KMS-11 (cell line): Measurements from ENCODE around the gene CPLANE2.

Source experiments
- H2AFZ ChIP-seq: fragments of 200-600 bp; sonication (generic); 2 replicates; pipeline ENCODE4 v1.6.1; 2016; ENCODE audit warnings: antibody characterized with exemption, mixed run types, low read depth
- H3K27ac ChIP-seq: fragments of 200-600 bp; sonication (generic); 2 replicates; pipeline ENCODE4 v1.6.1; 2016; ENCODE audit warnings: mild to moderate bottlenecking, mixed run types
- H3K27me3 ChIP-seq: fragments of 200-600 bp; sonication (generic); 2 replicates; pipeline ENCODE4 v1.6.1; 2017; ENCODE audit warnings: mild to moderate bottlenecking, low read depth, mixed run types, moderate library complexity; ENCODE audit not compliant: insufficient read depth
- H3K36me3 ChIP-seq: fragments of 200-600 bp; sonication (generic); 2 replicates; pipeline ENCODE4 v1.6.1; 2017; ENCODE audit warnings: mild to moderate bottlenecking, mixed run types; ENCODE audit not compliant: insufficient read depth
- H3K4me1 ChIP-seq: fragments of 200-600 bp; sonication (generic); 2 replicates; pipeline ENCODE4 v1.6.1; 2016; ENCODE audit warnings: mild to moderate bottlenecking, low read depth, mixed run types; ENCODE audit not compliant: poor library complexity, severe bottlenecking
- H3K4me2 ChIP-seq: fragments of 200-600 bp; sonication (generic); 2 replicates; pipeline ENCODE4 v1.7.0; 2016; ENCODE audit warnings: mild to moderate bottlenecking, mixed run types
- H3K4me3 ChIP-seq: fragments of 200-600 bp; sonication (generic); IDR thresholded peaks from 2 replicates; pipeline ENCODE4 v1.6.1; 2017; ENCODE audit warnings: low read depth, low read length, mixed read lengths; ENCODE audit not compliant: insufficient read depth
- H3K79me2 ChIP-seq: fragments of 200-600 bp; sonication (generic); 2 replicates; pipeline ENCODE4 v1.6.1; 2016; ENCODE audit warnings: low read depth, mixed run types; ENCODE audit not compliant: insufficient read depth
- H3K9ac ChIP-seq: fragments of 200-600 bp; sonication (generic); 2 replicates; pipeline ENCODE4 v1.6.1; 2016; ENCODE audit warnings: mild to moderate bottlenecking, mixed run types
- H4K20me1 ChIP-seq: fragments of 200-600 bp; sonication (generic); 2 replicates; pipeline ENCODE4 v1.6.1; 2016; ENCODE audit warnings: mild to moderate bottlenecking, mixed run types; ENCODE audit not compliant: insufficient read depth
- CTCF ChIP-seq: fragments of 200-600 bp; sonication (generic); conservative IDR thresholded peaks from 2 replicates; pipeline ENCODE4 v1.6.1; 2017; ENCODE audit warnings: low read depth, mild to moderate bottlenecking, antibody characterized with exemption, low read length, moderate library complexity, mixed read lengths

The CPLANE2 gene

GRCh38 chr1:16235347-16235746, 1.6 kb downstream of the CPLANE2 start:
- Histone ChIP-seq H2AFZ (no peak overlapping the region), H3K36me3 (no peaks in the 10 kb centered on the region), H3K9ac (no peak overlapping the region), H3K4me3 (no peak overlapping the region), H3K79me2 (no peaks in the 10 kb centered on the region), H3K27ac (no peak overlapping the region), H3K4me2 (peak overlapping the region; percentile 55; the same call in 1 of the 2 replicates), H4K20me1 (no peaks in the 10 kb centered on the region), H3K4me1 (peaks cover 21% of the 10 kb centered on the region), H3K27me3 (no peaks in the 10 kb centered on the region)
- no peak for TF ChIP-seq CTCF

- peaks cover 21% of the 10 kb centered on the region for H3K4me1 ChIP-seq
- no peaks in the 10 kb centered on the region for H3K27me3 ChIP-seq
- H3K36me3 ChIP-seq: no peaks in the 10 kb centered on the region
- no peaks in the 10 kb centered on the region for H4K20me1 ChIP-seq
- no peak overlapping the region for H3K4me3 ChIP-seq
- no peak overlapping the region for H3K27ac ChIP-seq
- no peak overlapping the region for H3K9ac ChIP-seq
- no peak for TF ChIP-seq CTCF
- H3K79me2 ChIP-seq: no peaks in the 10 kb centered on the region
- no peak overlapping the region for H2AFZ ChIP-seq
- H3K4me2 ChIP-seq: no peak overlapping the region
These were observed 3.6 kb downstream of the CPLANE2 start for GRCh38 chr1:16233431-16233830.

DNA sequence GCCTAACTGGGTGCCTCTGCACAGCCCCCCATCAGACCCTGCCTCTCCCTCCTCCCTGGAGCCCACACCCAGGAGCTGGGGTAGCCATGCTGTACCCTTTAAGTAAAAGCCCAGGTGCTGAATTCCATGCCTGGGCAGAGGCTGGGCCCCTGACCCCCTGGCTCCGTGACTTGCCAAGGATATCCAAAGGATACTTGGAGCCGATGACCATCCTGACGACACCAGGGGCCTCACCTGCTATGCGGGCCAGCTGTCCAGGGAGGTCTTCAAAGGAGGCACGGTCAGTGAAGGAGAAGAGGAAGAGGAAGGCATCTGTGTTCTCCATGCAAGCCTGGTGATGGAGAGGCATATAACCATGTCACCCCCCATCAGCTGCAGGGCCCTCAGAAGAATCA, 4.7 kb downstream of the CPLANE2 start:
- no peaks in the 10 kb centered on the region for H4K20me1 ChIP-seq
- H3K27ac ChIP-seq: no peak overlapping the region
- no peaks in the 10 kb centered on the region for H3K36me3 ChIP-seq
- H2AFZ ChIP-seq: no peak overlapping the region
- no peak overlapping the region for H3K4me2 ChIP-seq
- no peaks in the 10 kb centered on the region for H3K27me3 ChIP-seq
- no peak for TF ChIP-seq CTCF
- H3K9ac ChIP-seq: no peak overlapping the region
- H3K79me2 ChIP-seq: no peaks in the 10 kb centered on the region
- peaks cover 13% of the 10 kb centered on the region for H3K4me1 ChIP-seq
- no peak overlapping the region for H3K4me3 ChIP-seq

GRCh38 chr1:16231331-16232315, 5.4 kb downstream of the CPLANE2 start:
- Histone ChIP-seq H3K9ac (no peak overlapping the region), H3K4me3 (no peak overlapping the region), H3K79me2 (no peaks in the 10 kb centered on the region), H3K27me3 (no peaks in the 10 kb centered on the region), H2AFZ (no peak overlapping the region), H4K20me1 (no peaks in the 10 kb centered on the region), H3K4me1 (peaks cover 11% of the 10 kb centered on the region), H3K27ac (no peak overlapping the region), H3K36me3 (no peaks in the 10 kb centered on the region), H3K4me2 (no peak overlapping the region)
- TF ChIP-seq CTCF: no peak
